ENCODE data around the gene KRTAP4-5. TPM values are rescaled to one million over a fixed set of nuclear protein-coding genes. Genes with fewer than 3 reads are reported as not detected.
A peak's percentile ranks its signal among the peaks of the same experiment; 100 is the strongest.
"Not testable (repeated sequence)": the region's sequence is repeated elsewhere in the genome, so short reads cannot be mapped to it uniquely, and the experiment has no call there.

KRTAP4-5 gene
- total and polyA plus RNA-seq, 5 experiments from 2014 or later: not detected

DNA sequence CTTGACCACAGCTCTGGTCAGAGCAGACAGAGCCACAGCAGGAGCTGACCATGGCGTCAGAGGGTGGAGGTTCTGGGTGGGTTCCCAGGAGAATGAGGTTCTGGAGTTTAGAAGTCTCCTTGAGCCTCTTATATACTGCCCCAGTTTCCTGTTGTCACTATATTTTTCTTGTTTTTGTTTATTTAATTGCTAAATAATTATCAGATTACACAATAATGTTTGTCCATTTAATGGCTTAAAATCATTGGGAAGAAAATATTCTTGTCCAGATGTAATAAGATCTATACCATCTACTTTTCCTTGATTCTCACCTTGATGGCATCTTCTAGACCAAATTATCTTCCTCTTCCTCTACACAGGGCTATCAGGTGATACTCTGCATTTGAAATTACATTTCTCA, 18.5 kb upstream of the KRTAP4-5 start, which contains the start of gene KRTAP4-3:
KRTAP4-3 (minus strand) TSS at position 101 of the 400 bp plus-strand sequence; CDS start at position 52, 49 bp downstream.
- ATAC-seq (no peak), DNase-seq (no peak)
- Mint-ChIP-seq H3K9me3 (no peaks in the 10 kb centered on the region), H3K27me3 (no peaks in the 10 kb centered on the region), H3K4me1 (peaks cover 2 to 7% (median 3%) of the 10 kb centered on the region in 4 donors), H3K4me3 (no peak within 1 kb of the TSS), H3K27ac (peak within 1 kb of the TSS in 3 of 10 donors; percentile 2 to 81 (median 70)), H3K36me3 (no peaks in the 10 kb centered on the region)
- POLR2A ChIA-PET: no interaction called here

DNA sequence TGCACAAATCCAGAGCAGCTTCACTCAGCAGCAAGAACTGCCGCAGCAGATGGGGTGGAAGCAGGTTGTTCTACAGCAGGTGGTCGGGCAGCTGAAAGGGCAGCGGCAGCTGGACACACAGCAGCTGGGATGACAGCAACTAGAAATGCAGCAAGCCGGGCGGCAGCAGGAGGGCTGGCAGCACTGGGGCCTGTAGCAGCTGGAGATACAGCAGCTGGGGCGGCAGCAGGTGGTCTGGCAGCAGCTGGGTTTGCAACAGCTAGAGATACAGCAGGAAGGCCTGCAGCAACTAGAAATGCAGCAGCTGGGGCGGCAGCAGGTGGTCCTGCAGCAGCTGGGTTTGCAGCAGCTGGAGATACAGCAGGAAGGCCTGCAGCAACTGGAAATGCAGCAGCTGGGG, 17.9 kb upstream of the KRTAP4-5 start:
- H3K27ac Mint-ChIP-seq: peak overlapping the region in 3 of 10 donors; percentile 2 to 81 (median 70)
- no peaks in the 10 kb centered on the region for H3K27me3 Mint-ChIP-seq
- H3K4me1 Mint-ChIP-seq: peaks cover 2 to 6% (median 4%) of the 10 kb centered on the region in 4 donors
- DNase-seq: no peak
- no peaks in the 10 kb centered on the region for H3K36me3 Mint-ChIP-seq
- POLR2A ChIA-PET: no interaction called here
- no peak for ATAC-seq
- H3K4me3 Mint-ChIP-seq: no peak overlapping the region
- H3K9me3 Mint-ChIP-seq: no peaks in the 10 kb centered on the region

DNA sequence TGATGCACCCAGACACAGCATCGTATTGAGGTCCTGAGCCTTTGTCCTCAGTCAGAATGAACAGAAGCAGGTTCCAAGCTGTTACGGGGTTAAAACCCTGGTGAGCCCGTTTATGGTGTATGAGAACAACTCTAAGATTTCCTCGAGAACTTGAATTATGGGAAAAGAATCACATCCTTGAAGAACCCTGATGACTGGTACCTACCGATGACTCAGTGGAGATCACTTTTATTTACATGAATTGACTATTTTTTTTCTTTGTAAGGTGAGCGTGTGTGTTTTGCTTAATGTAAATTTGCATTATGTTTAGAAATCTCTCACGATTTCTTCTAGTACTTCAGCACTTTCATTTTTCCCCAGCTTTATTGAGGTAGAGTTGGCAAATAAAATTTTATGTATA, 14.2 kb upstream of the KRTAP4-5 start:
- Mint-ChIP-seq H3K4me1 (peaks cover 0 to 6% (median under 1%) of the 10 kb centered on the region in 4 donors), H3K27ac (no peak overlapping the region), H3K9me3 (no peaks in the 10 kb centered on the region), H3K4me3 (no peak overlapping the region), H3K27me3 (peaks cover 0 to 2% (median 0%) of the 10 kb centered on the region in 5 donors), H3K36me3 (no peaks in the 10 kb centered on the region)
- no peak for DNase-seq
- POLR2A ChIA-PET: no interaction called here
- ATAC-seq: no peak

DNA sequence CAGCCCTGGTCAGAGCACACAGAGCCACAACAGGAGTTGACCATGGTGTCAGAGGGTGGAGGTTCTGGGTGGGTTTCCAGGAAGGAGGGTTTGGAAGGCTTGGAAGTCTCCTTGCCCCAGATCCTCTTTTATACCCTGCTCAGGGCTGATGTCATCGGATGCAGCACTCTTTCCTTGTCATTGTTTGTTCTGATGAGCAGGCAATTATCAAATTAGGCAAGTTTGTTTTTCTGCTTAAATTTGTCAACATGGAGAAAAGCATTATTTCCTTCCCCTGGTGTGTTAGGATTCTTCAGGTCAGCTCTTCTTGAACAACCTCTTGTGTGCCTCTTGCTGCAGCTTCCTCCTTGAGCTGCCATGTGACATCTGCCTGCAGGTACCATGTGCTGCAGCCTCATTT, 11.0 kb upstream of the KRTAP4-5 start, which contains the start of gene KRTAP4-4:
KRTAP4-4 (minus strand) TSS at position 101 of the 400 bp plus-strand sequence; CDS start at position 44, 57 bp downstream.
- H3K9me3 Mint-ChIP-seq: no peaks in the 10 kb centered on the region
- no peaks in the 10 kb centered on the region for H3K36me3 Mint-ChIP-seq
- H3K27me3 Mint-ChIP-seq: peaks cover 0 to 3% (median 0%) of the 10 kb centered on the region in 5 donors
- peaks cover 0 to 4% (median 0%) of the 10 kb centered on the region in 4 donors for H3K4me1 Mint-ChIP-seq
- no peak within 1 kb of the TSS for H3K4me3 Mint-ChIP-seq
- POLR2A ChIA-PET: no interaction called here
- no peak for DNase-seq
- H3K27ac Mint-ChIP-seq: peak within 1 kb of the TSS in 4 of 10 donors; percentile 9 to 68 (median 42)
- ATAC-seq: no peak

DNA sequence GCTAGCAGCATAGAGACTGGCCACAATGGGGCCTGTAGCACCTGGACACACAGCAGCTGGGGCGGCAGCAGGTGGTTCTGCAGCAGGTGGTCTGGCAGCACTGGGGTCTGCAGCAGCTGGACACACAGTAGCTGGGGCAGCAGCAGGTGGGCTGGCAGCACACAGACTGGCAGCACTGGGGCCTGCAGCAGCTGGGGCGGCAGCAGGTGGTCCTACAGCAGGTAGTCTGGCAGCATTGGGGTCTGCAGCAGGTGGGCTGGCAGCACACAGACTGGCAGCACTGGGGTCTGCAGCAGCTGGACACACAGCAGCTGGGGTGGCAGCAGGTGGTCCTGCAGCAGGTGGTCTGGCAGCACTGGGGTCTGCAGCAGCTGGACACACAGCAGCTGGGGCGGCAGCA, 10.6 kb upstream of the KRTAP4-5 start:
- H3K36me3 Mint-ChIP-seq, POLR2A ChIA-PET, H3K4me1 Mint-ChIP-seq, DNase-seq, ATAC-seq, H3K27me3 Mint-ChIP-seq, H3K9me3 Mint-ChIP-seq, H3K4me3 Mint-ChIP-seq: not testable (repeated sequence)
- peak overlapping the region in 1 of 10 donors; percentile 31 for H3K27ac Mint-ChIP-seq

DNA sequence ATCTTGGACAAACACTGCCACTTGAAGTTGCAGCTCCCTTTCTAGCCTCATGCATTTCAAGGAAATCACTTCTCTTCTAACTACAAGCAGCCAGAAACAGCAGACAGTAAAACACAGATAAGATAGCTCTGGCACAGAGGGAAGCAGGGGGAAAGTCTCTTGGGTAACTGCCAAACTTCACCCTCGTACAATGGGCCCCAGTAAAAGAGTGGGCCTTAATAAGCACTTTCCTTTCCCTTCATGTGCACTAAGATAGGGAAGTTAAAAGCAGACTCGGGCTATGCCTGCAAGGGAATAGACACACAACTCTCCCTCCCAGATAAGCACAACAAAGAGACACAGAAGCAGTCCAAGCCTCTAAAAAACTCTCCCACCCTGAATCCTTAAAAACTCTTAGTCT, 4.2 kb upstream of the KRTAP4-5 start:
- ATAC-seq (no peak), DNase-seq (no peak)
- no peaks in the 10 kb centered on the region for H3K9me3 Mint-ChIP-seq
- POLR2A ChIA-PET: no interaction called here
- H3K27me3 Mint-ChIP-seq: peaks cover 0 to 7% (median 0%) of the 10 kb centered on the region in 5 donors
- no peak overlapping the region for H3K27ac Mint-ChIP-seq
- H3K36me3 Mint-ChIP-seq: no peaks in the 10 kb centered on the region
- H3K4me3 Mint-ChIP-seq: no peak overlapping the region
- H3K4me1 Mint-ChIP-seq: peaks cover 0 to 10% (median 4%) of the 10 kb centered on the region in 4 donors

DNA sequence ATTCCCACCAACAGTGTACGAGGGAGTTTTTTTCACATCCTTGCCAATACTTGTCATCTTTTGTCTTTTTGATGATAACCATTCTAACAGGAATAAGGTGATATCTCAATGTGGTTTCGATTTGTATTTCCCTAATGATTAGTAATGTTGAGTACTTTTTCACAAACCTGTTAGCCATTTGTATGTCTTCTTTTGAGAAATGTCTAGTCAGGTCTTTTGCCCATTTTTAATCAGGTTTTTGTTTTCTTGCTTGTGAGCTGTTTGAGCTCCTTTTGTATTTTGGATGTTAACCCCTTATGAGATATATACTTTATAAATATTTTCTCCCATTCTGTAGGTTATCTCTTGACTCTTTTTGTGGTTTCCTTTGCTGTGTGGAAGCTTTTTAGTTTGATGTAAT, 1.9 kb upstream of the KRTAP4-5 start:
- no peak overlapping the region for H3K27ac Mint-ChIP-seq
- no peak overlapping the region for H3K4me3 Mint-ChIP-seq
- H3K4me1 Mint-ChIP-seq: peaks cover 0 to 18% (median 6%) of the 10 kb centered on the region in 4 donors
- ATAC-seq: no peak
- no peaks in the 10 kb centered on the region for H3K36me3 Mint-ChIP-seq
- no peaks in the 10 kb centered on the region for H3K9me3 Mint-ChIP-seq
- peaks cover 0 to 4% (median 0%) of the 10 kb centered on the region in 5 donors for H3K27me3 Mint-ChIP-seq
- POLR2A ChIA-PET: no interaction called here
- DNase-seq: no peak

DNA sequence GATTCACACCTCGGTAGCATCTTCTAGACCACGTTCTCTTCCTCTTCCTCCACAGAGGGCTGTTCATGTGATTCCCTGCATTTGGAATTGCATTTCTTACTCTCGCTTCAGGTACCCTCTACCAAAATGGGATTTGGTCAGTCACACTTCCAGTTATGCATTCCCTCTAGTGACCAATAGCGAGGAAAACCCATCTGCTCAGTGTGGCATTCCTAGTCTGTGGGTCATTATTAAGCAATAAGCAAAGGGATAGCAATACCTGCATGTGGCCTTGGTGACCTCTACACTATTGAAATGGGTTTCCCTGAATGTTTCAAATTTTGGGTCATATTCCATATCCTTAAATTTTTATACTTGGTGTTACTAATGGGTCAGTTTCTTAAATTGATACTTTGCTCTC, 401 bp upstream of the KRTAP4-5 start:
- no peak overlapping the region for H3K27ac Mint-ChIP-seq
- ATAC-seq (no peak), DNase-seq (no peak)
- H3K36me3 Mint-ChIP-seq: no peaks in the 10 kb centered on the region
- POLR2A ChIA-PET: interaction anchor here (0.6 kb wide), 1 partner anchor 524 kb away, joined by 3 read pairs; no protein-coding TSS in a partner anchor
- peaks cover 0 to 27% (median 7%) of the 10 kb centered on the region in 4 donors for H3K4me1 Mint-ChIP-seq
- H3K4me3 Mint-ChIP-seq: no peak overlapping the region
- H3K27me3 Mint-ChIP-seq: peaks cover 0 to 4% (median 0%) of the 10 kb centered on the region in 5 donors
- peaks cover 0 to 3% (median 0%) of the 10 kb centered on the region in 9 donors for H3K9me3 Mint-ChIP-seq

DNA sequence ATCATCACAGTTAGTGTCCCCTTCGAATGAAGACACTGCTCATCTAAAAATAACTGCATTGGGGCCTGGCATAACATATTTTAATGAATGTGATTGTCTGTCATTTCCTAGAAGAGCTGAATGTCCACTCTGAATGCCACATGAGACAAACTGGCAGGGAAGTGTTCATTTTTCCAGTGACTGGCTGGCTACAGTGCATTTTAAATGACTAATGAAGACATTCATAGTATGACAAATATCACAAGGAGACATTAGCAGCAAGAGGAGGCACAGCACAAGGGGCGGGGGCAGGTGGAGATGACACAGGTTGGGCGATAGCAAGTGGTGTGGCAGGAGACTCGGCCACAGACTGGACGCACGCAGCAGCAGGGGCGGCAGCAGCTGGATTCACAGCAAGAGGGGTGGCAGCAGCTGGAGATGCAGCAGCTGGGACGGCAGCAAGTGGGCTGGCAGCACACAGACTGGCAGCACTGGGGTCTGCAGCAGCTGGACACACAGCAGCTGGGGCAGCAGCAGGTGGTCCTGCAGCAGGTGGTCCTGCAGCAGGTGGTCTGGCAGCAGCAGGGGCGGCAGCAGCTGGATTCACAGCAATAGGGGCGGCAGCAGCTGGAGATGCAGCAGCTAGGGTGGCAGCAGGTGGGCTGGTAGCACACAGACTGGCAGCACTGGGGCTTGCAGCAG, 514 bp downstream of the KRTAP4-5 start:
- H3K4me3 Mint-ChIP-seq, H3K27me3 Mint-ChIP-seq, POLR2A ChIA-PET, H3K27ac Mint-ChIP-seq, H3K9me3 Mint-ChIP-seq, ATAC-seq, H3K36me3 Mint-ChIP-seq, DNase-seq: not testable (repeated sequence)
- H3K4me1 Mint-ChIP-seq: peaks cover 0 to 31% (median 8%) of the 10 kb centered on the region in 4 donors

DNA sequence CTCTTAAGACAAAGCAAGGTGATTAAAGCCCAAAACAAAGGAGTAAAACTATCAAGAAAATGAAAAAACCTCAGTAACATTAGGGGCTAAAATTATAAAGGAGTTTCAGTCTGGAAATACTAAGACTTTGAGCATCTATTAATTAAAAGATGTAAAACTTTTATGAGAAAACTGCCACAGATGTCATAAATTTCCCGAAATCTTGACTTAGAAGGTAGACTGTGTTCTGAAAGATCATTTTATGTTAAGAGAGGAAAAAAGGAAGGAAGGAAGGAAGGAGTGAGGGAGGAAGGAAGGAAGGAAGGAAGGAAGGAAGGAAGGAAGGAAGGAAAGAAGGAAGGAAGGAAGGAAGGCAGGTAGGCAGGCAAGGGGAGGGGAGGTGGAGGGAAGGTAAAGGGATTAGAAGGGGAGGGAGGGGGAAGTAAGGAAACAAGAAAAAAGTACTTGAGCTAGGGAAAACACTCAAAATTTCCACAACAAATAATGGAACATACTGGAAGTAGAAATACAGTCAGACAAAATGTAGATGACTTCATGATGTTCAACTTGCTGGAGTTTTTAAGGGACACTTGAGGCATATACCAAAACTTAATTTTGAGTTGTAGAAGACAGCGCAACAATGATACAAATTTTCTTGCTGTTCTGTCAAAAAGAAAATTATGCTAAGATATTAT, 2.0 kb downstream of the KRTAP4-5 start:
- no peak overlapping the region for H3K4me3 Mint-ChIP-seq

DNA sequence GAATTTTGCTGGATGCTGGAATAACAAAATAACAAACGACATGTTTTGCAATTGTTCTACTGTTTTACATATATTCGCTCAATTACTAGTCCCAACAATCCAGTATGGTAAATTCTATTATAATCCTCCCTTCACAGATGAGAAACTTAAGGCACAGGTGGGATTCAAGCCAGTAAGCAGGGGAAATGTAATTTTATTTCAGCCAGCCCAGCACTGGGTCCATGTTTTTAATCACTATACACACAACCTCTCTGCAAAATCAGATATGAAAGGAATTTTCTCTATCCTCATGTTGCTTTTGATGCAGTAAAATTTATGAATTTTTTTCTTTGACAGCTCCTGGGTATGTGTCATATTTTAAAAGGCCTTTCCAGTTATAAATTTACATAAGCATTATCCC, 4.4 kb downstream of the KRTAP4-5 start:
- H3K4me3 Mint-ChIP-seq: peak overlapping the region in 1 of 10 donors; percentile 16
- H3K4me1 Mint-ChIP-seq: peaks cover 2 to 26% (median 8%) of the 10 kb centered on the region in 4 donors
- H3K27me3 Mint-ChIP-seq: no peaks in the 10 kb centered on the region
- H3K9me3 Mint-ChIP-seq: peaks cover 0 to 37% (median 23%) of the 10 kb centered on the region in 9 donors
- no peak overlapping the region for H3K27ac Mint-ChIP-seq
- H3K36me3 Mint-ChIP-seq: peaks cover 0 to 29% (median 13%) of the 10 kb centered on the region in 3 donors
- DNase-seq (no peak), ATAC-seq (no peak)
- POLR2A ChIA-PET: no interaction called here

More for the DNA sequence above, 2.0 kb downstream of the KRTAP4-5 start:
- H3K27ac Mint-ChIP-seq: peak overlapping the region in 2 of 10 donors; percentile 10 to 17
- ATAC-seq (no peak), DNase-seq (no peak)
- H3K4me1 Mint-ChIP-seq: peaks cover 0 to 26% (median 7%) of the 10 kb centered on the region in 4 donors
- H3K9me3 Mint-ChIP-seq: peaks cover 0 to 16% (median 13%) of the 10 kb centered on the region in 9 donors
- POLR2A ChIA-PET: no interaction called here
- peaks cover 0 to 12% (median 10%) of the 10 kb centered on the region in 3 donors for H3K36me3 Mint-ChIP-seq
- H3K27me3 Mint-ChIP-seq: no peaks in the 10 kb centered on the region

DNA sequence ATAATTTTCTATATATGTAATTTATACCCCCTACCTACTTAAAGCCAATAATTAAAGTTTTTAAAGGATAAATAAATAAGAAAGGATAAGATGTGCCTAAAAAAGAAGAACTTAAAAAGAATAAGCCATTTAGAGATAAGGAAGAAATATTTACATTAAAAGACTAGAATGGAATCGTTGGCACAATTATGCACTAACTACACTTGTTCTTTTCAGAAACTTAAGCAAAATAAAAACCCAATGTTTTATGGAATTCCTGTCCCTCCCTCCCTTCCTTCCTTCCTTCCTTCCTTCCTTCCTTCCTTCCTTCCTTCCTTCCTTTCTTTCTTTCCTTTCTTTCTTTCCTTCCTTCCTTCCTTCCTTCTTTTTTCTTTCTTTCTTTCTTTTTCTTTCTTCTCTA, 4.8 kb downstream of the KRTAP4-5 start:
- POLR2A ChIA-PET: no interaction called here
- DNase-seq (no peak), ATAC-seq (no peak)
- Mint-ChIP-seq H3K4me3 (peak overlapping the region in 1 of 10 donors; percentile 16), H3K27me3 (no peaks in the 10 kb centered on the region), H3K27ac (no peak overlapping the region), H3K4me1 (peaks cover 2 to 26% (median 8%) of the 10 kb centered on the region in 4 donors), H3K36me3 (peaks cover 0 to 29% (median 13%) of the 10 kb centered on the region in 3 donors), H3K9me3 (peaks cover 0 to 38% (median 27%) of the 10 kb centered on the region in 9 donors)

DNA sequence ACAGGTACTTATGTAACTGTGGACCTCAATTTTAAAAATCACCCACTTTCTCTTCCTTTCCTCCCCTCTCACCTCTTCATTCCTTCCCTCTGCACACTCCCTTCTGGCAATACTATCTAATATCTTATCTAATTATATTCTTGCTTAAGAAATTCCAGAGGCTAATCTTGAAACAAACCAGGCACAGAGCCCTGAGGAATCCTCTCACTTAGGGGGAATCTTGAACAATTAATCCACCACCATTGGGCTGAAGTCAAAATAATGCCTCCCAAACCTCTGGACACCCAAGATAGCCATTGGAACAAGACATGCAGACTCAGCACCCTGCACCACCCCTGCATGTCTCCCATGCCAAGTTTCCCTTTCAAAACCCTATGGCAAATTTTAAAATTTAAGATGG, 8.3 kb downstream of the KRTAP4-5 start:
- POLR2A ChIA-PET: interaction anchor here (0.8 kb wide), 1 partner anchor 10 kb away, joined by 3 read pairs; no protein-coding TSS in a partner anchor
- no peak for ATAC-seq

More for the DNA sequence above, 8.3 kb downstream of the KRTAP4-5 start:
- H3K4me1 Mint-ChIP-seq: peaks cover 2 to 18% (median 9%) of the 10 kb centered on the region in 4 donors
- H3K27ac Mint-ChIP-seq: no peak overlapping the region
- H3K27me3 Mint-ChIP-seq: peaks cover 0 to 2% (median 0%) of the 10 kb centered on the region in 5 donors
- H3K4me3 Mint-ChIP-seq: no peak overlapping the region
- DNase-seq: no peak
- H3K9me3 Mint-ChIP-seq: peaks cover 0 to 52% (median 34%) of the 10 kb centered on the region in 9 donors
- H3K36me3 Mint-ChIP-seq: peaks cover 2 to 34% (median 21%) of the 10 kb centered on the region in 3 donors
